GM12878 (cell line): Measurements from ENCODE around the gene FAM110A. TPM values are rescaled to one million over a fixed set of nuclear protein-coding genes. Genes with fewer than 3 reads are reported as not detected.

Experiments used
- ATAC-seq: fragments of 200-7000 bp; cut with Tn5 transposase; 3 replicates; pipeline ENCODE4 v1.9.1; 2020; ENCODE audit warnings: mild to moderate bottlenecking, moderate library complexity
- BruUV-seq: library from RNA; stranded (reverse); fragments of 400-500 nt; replicated peaks from 2 replicates; lab custom pipeline; 2021; lab: Mats Ljungman, UMichigan
- CTCF ChIA-PET: fragments of 300-600 bp; sonication (Branson Sonifier 250); formaldehyde crosslinking; extraction: SDS; loops from one replicate; lab custom pipeline; 2021; ENCODE audit warnings: inconsistent platforms; lab: Yijun Ruan, JAX
- POLR2A ChIA-PET: fragments of 350-600 bp; formaldehyde crosslinking; extraction: SDS; loops from one replicate; lab custom pipeline; 2021; ENCODE audit warnings: inconsistent platforms; lab: Charles Lee
- RAD21 ChIA-PET: fragments of 300-600 bp; sonication (Branson Sonifier 250); formaldehyde crosslinking; loops from one replicate; lab custom pipeline; 2023; ENCODE audit warnings: antibody characterized with exemption; ENCODE audit not compliant: unreplicated experiment; lab: Charles Lee
- SMC1A ChIA-PET: fragments of 300-600 bp; sonication (Branson Sonifier 250); formaldehyde crosslinking; loops from one replicate; lab custom pipeline; 2023; ENCODE audit not compliant: unreplicated experiment, uncharacterized antibody; lab: Charles Lee
- DNase-seq: peaks from one replicate; pipeline ENCODE4 v3.0.0-alpha.2; 2011; ENCODE audit warnings: low read depth, low spot score
- FAIRE-seq: peaks from 3 replicates; lab custom pipeline; 2011; peaks lifted over from hg19 to GRCh38; lab: Jason Lieb, UNC
- H2AFZ ChIP-seq: 2 replicates; pipeline ENCODE4 v1.6.0; 2011; ENCODE audit warnings: low read depth, low read length, control low read depth; ENCODE audit not compliant: control insufficient read depth
- H3K27ac ChIP-seq: 2 replicates; pipeline ENCODE4 v1.5.1; 2011; ENCODE audit warnings: control low read depth; ENCODE audit not compliant: control insufficient read depth, insufficient read depth
- H3K27me3 ChIP-seq, 2 experiments: replicated peaks in 1 of 2; 2 replicates each; pipeline versions ENCODE4 v1.6.0 to v1.6.1; 2011; ENCODE audit warnings: low read length in 1 of 2; ENCODE audit not compliant: control insufficient read depth in 2 of 2, insufficient read depth in 2 of 2
- H3K36me3 ChIP-seq, 2 experiments: 2 replicates each; pipeline ENCODE4 v1.5.1; 2011; ENCODE audit warnings: low read length in 1 of 2; ENCODE audit not compliant: control insufficient read depth in 2 of 2, insufficient read depth in 2 of 2
- H3K4me1 ChIP-seq: 2 replicates; pipeline ENCODE4 v1.6.1; 2011; ENCODE audit warnings: mild to moderate bottlenecking, low read length, moderate library complexity, mixed read lengths; ENCODE audit not compliant: control insufficient read depth, insufficient read depth
- H3K4me2 ChIP-seq: 2 replicates; pipeline ENCODE4 v1.6.0; 2011; ENCODE audit warnings: control low read depth; ENCODE audit not compliant: control insufficient read depth, insufficient read depth
- H3K4me3 ChIP-seq: fragments of 200-600 bp; sonication (generic); 2 replicates; pipeline ENCODE4 v1.5.1; 2016
- H3K79me2 ChIP-seq: 2 replicates; pipeline ENCODE4 v1.6.0; 2011; ENCODE audit warnings: low read length; ENCODE audit not compliant: control insufficient read depth, insufficient read depth
- H3K9ac ChIP-seq: 2 replicates; pipeline ENCODE4 v1.8.0; 2011; ENCODE audit warnings: low read length, control low read depth, mixed read lengths; ENCODE audit not compliant: control insufficient read depth, insufficient read depth
- H3K9me3 ChIP-seq: replicated peaks from 3 replicates; pipeline ENCODE4 v1.5.1; 2011; ENCODE audit warnings: mild to moderate bottlenecking, low read length; ENCODE audit not compliant: control insufficient read depth, insufficient read depth
- H4K20me1 ChIP-seq: 2 replicates; pipeline ENCODE4 v1.6.0; 2011; ENCODE audit not compliant: control insufficient read depth, insufficient read depth
- BCL11A ChIP-seq: IDR thresholded peaks from 2 replicates; pipeline ENCODE4 v1.6.1; 2011; ENCODE audit warnings: low read depth, low read length
- BCL3 ChIP-seq: IDR thresholded peaks from 2 replicates; pipeline ENCODE4 v1.6.1; 2011; ENCODE audit warnings: borderline replicate concordance, low read depth, mild to moderate bottlenecking, moderate library complexity, low read length; ENCODE audit not compliant: insufficient read depth, poor library complexity, severe bottlenecking
- CBFB ChIP-seq: IDR thresholded peaks from 2 replicates; pipeline ENCODE4 v1.6.1; 2016; ENCODE audit warnings: antibody characterized with exemption, low read depth
- CHD2 ChIP-seq: IDR thresholded peaks from 2 replicates; pipeline ENCODE4 v1.6.1; 2011; ENCODE audit warnings: low read depth, low read length, improper control_type of control experiment, borderline replicate concordance
- CREB1 ChIP-seq: IDR thresholded peaks from 2 replicates; pipeline ENCODE4 v1.6.1; 2012; ENCODE audit warnings: low read depth, mild to moderate bottlenecking, inconsistent platforms
- EGR1 ChIP-seq, 2 experiments: IDR thresholded peaks; 1 replicate in 1 of 2; 2 replicates in 1 of 2; pipeline ENCODE4 v1.6.1; 2011 to 2012; ENCODE audit warnings: low read depth in 2 of 2, low read length in 2 of 2, borderline replicate concordance in 1 of 2, mild to moderate bottlenecking in 1 of 2, moderate library complexity in 1 of 2
- EP300 ChIP-seq, 2 experiments: fragments of 150-350 bp in 1 of 2; IDR thresholded peaks; 2 replicates each; pipeline ENCODE4 v1.6.1; 2011 to 2012; ENCODE audit warnings: low read depth in 2 of 2, low read length in 2 of 2, borderline replicate concordance in 1 of 2, improper control_type of control experiment in 1 of 2, inconsistent platforms in 1 of 2; ENCODE audit not compliant: control insufficient read depth in 1 of 2
- ETV6 ChIP-seq, 2 experiments: fragments of 450-650 bp in 1 of 2; IDR thresholded peaks in 1 of 2; conservative IDR thresholded peaks in 1 of 2; 2 replicates each; pipeline ENCODE4 v1.6.1; 2014; ENCODE audit warnings: antibody characterized with exemption in 1 of 2, borderline replicate concordance in 1 of 2, low read depth in 1 of 2, mild to moderate bottlenecking in 1 of 2, moderate library complexity in 1 of 2
- HDAC2 ChIP-seq: fragments of 200-600 bp; sonication (generic); IDR thresholded peaks from 2 replicates; pipeline ENCODE4 v1.6.1; 2017
- KAT2A ChIP-seq: conservative IDR thresholded peaks from 2 replicates; pipeline ENCODE4 v1.6.1; 2011; ENCODE audit warnings: low read depth, low read length; ENCODE audit not compliant: control insufficient read depth
- MEF2A ChIP-seq: IDR thresholded peaks from 2 replicates; pipeline ENCODE4 v1.6.1; 2011; ENCODE audit warnings: low read depth, mild to moderate bottlenecking, low read length, moderate library complexity; ENCODE audit not compliant: insufficient read depth
- PKNOX1 ChIP-seq: fragments of 450-650 bp; IDR thresholded peaks from 2 replicates; pipeline ENCODE4 v1.6.1; 2016; ENCODE audit warnings: mild to moderate bottlenecking
- POLR2A ChIP-seq: IDR thresholded peaks from 2 replicates; pipeline ENCODE4 v1.6.1; 2011; ENCODE audit warnings: low read depth, mild to moderate bottlenecking, low read length
- RAD21 ChIP-seq: IDR thresholded peaks from 2 replicates; pipeline ENCODE4 v1.6.1; 2011; ENCODE audit warnings: mild to moderate bottlenecking, low read depth, low read length, moderate library complexity; ENCODE audit not compliant: insufficient read depth
- SMARCA5 ChIP-seq: fragments of 450-650 bp; IDR thresholded peaks from 2 replicates; pipeline ENCODE4 v1.6.1; 2017; ENCODE audit warnings: mild to moderate bottlenecking
- SMC3 ChIP-seq: IDR thresholded peaks from 2 replicates; pipeline ENCODE4 v1.6.1; 2011; ENCODE audit warnings: low read length, improper control_type of control experiment, borderline replicate concordance
- SRF ChIP-seq, 2 experiments: IDR thresholded peaks; 2 replicates each; pipeline ENCODE4 v1.6.1; 2011; ENCODE audit warnings: low read depth in 2 of 2, low read length in 2 of 2, mild to moderate bottlenecking in 1 of 2, moderate library complexity in 1 of 2
- YBX1 ChIP-seq: fragments of 450-650 bp; IDR thresholded peaks from 2 replicates; pipeline ENCODE4 v1.6.1; 2016; ENCODE audit warnings: antibody characterized with exemption
- ZZZ3 ChIP-seq: IDR thresholded peaks from 2 replicates; pipeline ENCODE4 v1.6.1; 2011; ENCODE audit warnings: low read depth; ENCODE audit not compliant: control insufficient read depth, insufficient read length
- WGBS: methylation state at CpG from one replicate; pipeline ENCODE4 v1.1.6; 2016; ENCODE audit warnings: low lambda C conversion rate; ENCODE audit not compliant: insufficient replicate concordance, insufficient coverage; ENCODE audit errors: missing lambda C conversion rate; 5-methylcytosine and 5-hydroxymethylcytosine counted together
- in situ Hi-C: fragments of 300-500 bp; cut with MboI; formaldehyde crosslinking; loops from 9 replicates; pipeline ENCODE4 v1.14.3; 2018; ENCODE audit warnings: mixed read lengths
- intact Hi-C: fragments of 100-400 bp; cut with micrococcal nuclease; formaldehyde crosslinking; loops from one replicate; pipeline ENCODE4 v1.14.2; 2022; ENCODE audit not compliant: unreplicated experiment
- polyA plus RNA-seq, 11 experiments: library from polyadenylated mRNA; depleted of rRNA in 4 of 11; unstranded in 6 of 11; stranded (reverse) in 5 of 11; fragments of >200 nt; fragmentation: Nextera tagmentation in 4 of 11; fragmentation: Illumina TruSeq in 1 of 11; extraction: Ambion mirVana in 4 of 11; extraction: Trizol in 1 of 11; gene quantifications; 1 replicate in 1 of 11; 2 replicates in 10 of 11; pipeline versions ENCODE4 v1.2.1 to v1.2.3, GENCODE V29; 2011 to 2016; ENCODE audit warnings: inconsistent platforms in 2 of 11, missing spikeins in 2 of 11, low read depth in 1 of 11
- total RNA-seq, 4 experiments: library from RNA; depleted of rRNA in 3 of 4; stranded (reverse); fragments of >200 nt in 3 of 4; fragmentation: Illumina TruSeq in 1 of 4; extraction: Trizol in 1 of 4; gene quantifications; 2 replicates each; pipeline versions ENCODE4 v1.2.1 to v1.2.3, GENCODE V29; 2013 to 2021

FAM110A gene
- total and polyA plus RNA-seq, 10 of the 15 experiments (the other 5 are each of a cell fraction or from before 2014, with no cell fraction given), result 1.1 to 14.8 (median 7.4) TPM

GRCh38 chr20:833450-834150 is at the start of gene FAM110A (continued):
- TF ChIP-seq PKNOX1 (no peak), SMARCA5 (peak; percentile 72), EGR1 (IDR thresholded peaks at IDR 0.05; ENCODE audit: borderline replicate concordance in 1 of 2, low read depth in 2 of 2, low read length in 2 of 2) (no peak), HDAC2 (no peak), CREB1 (peak; percentile 65; the same call in 1 of the 2 replicates), EP300 (IDR thresholded peaks at IDR 0.05; ENCODE audit: borderline replicate concordance in 1 of 2, control insufficient read depth in 1 of 2, low read depth in 2 of 2, low read length in 2 of 2) (0 out of 4 replicates have a peak, but pooled peaks of 1 of the 2 experiments have one; percentile 10), MEF2A (no peak), SRF (IDR thresholded peaks at IDR 0.05; ENCODE audit: low read depth in 2 of 2, low read length in 2 of 2) (no peak), ETV6 (conservative IDR thresholded peaks at IDR 0.05 in 1 of 2, IDR thresholded peaks at IDR 0.05 in 1 of 2; ENCODE audit: borderline replicate concordance in 1 of 2, low read depth in 1 of 2) (no peak), POLR2A (peak; percentile 81), BCL11A (no peak), YBX1 (no peak)

GRCh38 chr20:787825-788224 is 45.7 kb upstream of the FAM110A start:
- ChIA-PET CTCF (no interaction called here), RAD21 (no interaction called here), SMC1A (no interaction called here), POLR2A (no interaction called here)
- WGBS, result 0% methylated on average over 1 of the region's 1 CpG
- H3K4me3 ChIP-seq, result no peak overlapping the region
- H3K27ac ChIP-seq, result no peak overlapping the region
- no peaks in the 10 kb centered on the region for H3K36me3 ChIP-seq
- no TSS peak for BruUV-seq
- H3K9ac ChIP-seq, result no peak overlapping the region
- no peaks in the 10 kb centered on the region for H4K20me1 ChIP-seq
- intact Hi-C loops, result no loop called here
- FAIRE-seq (no peak), ATAC-seq (no peak), DNase-seq (no peak)
- no peak overlapping the region for H3K4me2 ChIP-seq
- no peaks in the 10 kb centered on the region for H3K4me1 ChIP-seq
- H3K79me2 ChIP-seq, result no peaks in the 10 kb centered on the region
- no peaks in the 10 kb centered on the region; the same call in 2 of the 3 replicates for H3K9me3 ChIP-seq
- in situ Hi-C loops, result no loop called here
- no peaks in the 10 kb centered on the region; a peak in 1 of 4 replicates for H3K27me3 ChIP-seq
- no peak overlapping the region for H2AFZ ChIP-seq
- no peak for TF ChIP-seq ZZZ3
- TF ChIP-seq KAT2A, result no peak
- no peak for TF ChIP-seq CHD2
- no peak for TF ChIP-seq BCL3
- no peak for TF ChIP-seq SMC3
- TF ChIP-seq RAD21, result no peak
- TF ChIP-seq CBFB, result no peak
